Rectal smooth muscle tissue (tissue), 1 donor: ENCODE results near the gene ARID5B.

Experiments
- H3K27ac ChIP-seq: one replicate; pipeline ENCODE4 v1.7.0; 2013; ENCODE audit warnings: low read depth, low read length, inconsistent platforms
- H3K27me3 ChIP-seq: one replicate; pipeline ENCODE4 v1.7.0; 2013; ENCODE audit warnings: low read length; ENCODE audit not compliant: control insufficient read depth, insufficient read depth
- H3K36me3 ChIP-seq: one replicate; pipeline ENCODE4 v1.7.0; 2013; ENCODE audit warnings: low read length; ENCODE audit not compliant: control insufficient read depth, insufficient read depth
- H3K4me1 ChIP-seq: one replicate; pipeline ENCODE4 v1.7.0; 2013; ENCODE audit warnings: low read length; ENCODE audit not compliant: control insufficient read depth, insufficient read depth
- H3K4me3 ChIP-seq: one replicate; pipeline ENCODE4 v1.7.0; 2013; ENCODE audit warnings: low read length
- H3K9ac ChIP-seq: one replicate; pipeline ENCODE4 v1.7.0; 2013; ENCODE audit warnings: low read length

Gene ARID5B

DNA sequence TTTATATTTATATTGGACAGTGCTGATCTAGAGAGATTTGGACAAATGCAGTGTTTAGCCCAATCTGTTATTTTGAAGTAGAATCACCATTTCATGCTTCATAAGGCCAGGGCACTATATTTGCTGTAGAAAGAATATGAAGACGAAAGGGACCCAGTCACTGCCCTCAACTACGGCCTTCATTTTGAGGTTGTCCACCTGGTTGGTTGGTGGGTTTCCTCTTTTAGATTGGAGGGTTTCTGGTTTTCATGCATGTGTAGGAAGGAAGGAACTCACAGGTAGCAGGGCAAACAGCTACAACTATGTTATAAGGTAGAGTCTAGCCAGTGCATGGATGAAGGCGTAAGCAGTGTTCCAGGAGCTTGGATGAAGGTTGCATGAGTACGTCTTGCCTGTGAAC, 56.3 kb downstream of the ARID5B start:
- Histone ChIP-seq H3K27ac (no peak overlapping the region), H3K4me1 (no peaks in the 10 kb centered on the region), H3K27me3 (no peaks in the 10 kb centered on the region), H3K9ac (no peak overlapping the region), H3K4me3 (no peak overlapping the region), H3K36me3 (no peaks in the 10 kb centered on the region)

DNA sequence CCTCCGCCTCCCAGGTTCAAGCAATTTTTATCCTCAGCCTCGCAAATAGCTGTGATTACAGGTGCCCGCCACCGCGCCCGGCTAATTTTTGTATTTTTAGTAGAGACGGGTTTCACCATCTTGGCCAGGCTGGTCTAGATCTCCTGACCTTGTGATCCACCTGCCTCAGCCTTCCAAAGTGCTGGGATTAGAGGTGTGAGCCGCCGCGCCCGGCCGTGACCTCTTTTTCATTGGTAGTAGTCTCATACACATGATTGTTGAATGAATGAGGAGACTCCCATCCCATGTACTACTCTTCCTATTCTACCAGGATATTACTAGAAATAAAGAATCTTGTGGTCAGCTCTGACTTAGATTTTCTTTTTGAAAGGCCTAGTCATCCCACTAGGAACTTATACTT, 56.8 kb downstream of the ARID5B start:
- H3K27me3 ChIP-seq: no peaks in the 10 kb centered on the region
- no peak overlapping the region for H3K27ac ChIP-seq
- H3K4me3 ChIP-seq: no peak overlapping the region
- H3K36me3 ChIP-seq: no peaks in the 10 kb centered on the region
- H3K4me1 ChIP-seq: no peaks in the 10 kb centered on the region
- H3K9ac ChIP-seq: no peak overlapping the region

GRCh38 chr10:61958805-61959204, 57.3 kb downstream of the ARID5B start:
- H3K27ac ChIP-seq: no peak overlapping the region
- H3K9ac ChIP-seq: no peak overlapping the region
- no peaks in the 10 kb centered on the region for H3K27me3 ChIP-seq
- H3K4me1 ChIP-seq: no peaks in the 10 kb centered on the region
- no peak overlapping the region for H3K4me3 ChIP-seq
- no peaks in the 10 kb centered on the region for H3K36me3 ChIP-seq

- H3K36me3 ChIP-seq: no peaks in the 10 kb centered on the region
- no peak overlapping the region for H3K4me3 ChIP-seq
- H3K4me1 ChIP-seq: no peaks in the 10 kb centered on the region
- H3K9ac ChIP-seq: no peak overlapping the region
- H3K27ac ChIP-seq: no peak overlapping the region
- no peaks in the 10 kb centered on the region for H3K27me3 ChIP-seq
Observed at GRCh38 chr10:61959814-61960213, 58.3 kb downstream of the ARID5B start.

DNA sequence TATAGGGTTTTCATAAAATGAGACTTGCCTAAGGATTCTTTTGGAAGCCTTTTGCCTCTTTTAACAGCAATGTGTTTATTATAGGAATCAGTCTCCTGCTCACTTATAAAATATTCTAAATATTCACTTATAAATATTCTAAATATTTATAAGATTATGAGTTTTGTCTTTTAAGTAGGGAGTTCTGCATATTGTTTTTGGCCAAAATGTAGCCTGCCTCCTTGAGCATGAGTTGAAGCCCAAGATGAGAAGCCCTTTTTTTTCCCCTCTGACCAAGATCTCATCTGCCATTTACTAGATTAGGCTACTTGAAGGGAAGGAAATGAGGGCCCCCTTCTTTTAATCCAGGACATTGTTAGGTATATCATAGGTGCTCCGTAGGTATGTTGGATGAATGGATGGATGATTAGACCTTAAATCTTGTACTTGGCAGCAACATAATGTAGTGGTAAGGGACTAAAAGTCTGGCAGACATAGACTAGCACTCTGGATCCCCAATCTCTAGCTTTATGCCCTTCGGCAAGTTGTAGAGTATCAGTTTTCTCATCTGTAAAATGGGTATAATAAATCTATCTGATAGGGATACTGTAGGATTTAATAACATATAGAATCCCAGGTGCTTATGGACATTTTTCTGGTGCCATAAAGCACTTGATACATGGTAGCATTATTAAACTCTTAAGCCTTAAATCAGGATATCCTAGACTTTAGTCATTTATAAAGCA, 59.1 kb downstream of the ARID5B start:
- Histone ChIP-seq H3K9ac (no peak overlapping the region), H3K4me1 (no peaks in the 10 kb centered on the region), H3K4me3 (no peak overlapping the region), H3K27me3 (no peaks in the 10 kb centered on the region), H3K27ac (no peak overlapping the region), H3K36me3 (no peaks in the 10 kb centered on the region)

DNA sequence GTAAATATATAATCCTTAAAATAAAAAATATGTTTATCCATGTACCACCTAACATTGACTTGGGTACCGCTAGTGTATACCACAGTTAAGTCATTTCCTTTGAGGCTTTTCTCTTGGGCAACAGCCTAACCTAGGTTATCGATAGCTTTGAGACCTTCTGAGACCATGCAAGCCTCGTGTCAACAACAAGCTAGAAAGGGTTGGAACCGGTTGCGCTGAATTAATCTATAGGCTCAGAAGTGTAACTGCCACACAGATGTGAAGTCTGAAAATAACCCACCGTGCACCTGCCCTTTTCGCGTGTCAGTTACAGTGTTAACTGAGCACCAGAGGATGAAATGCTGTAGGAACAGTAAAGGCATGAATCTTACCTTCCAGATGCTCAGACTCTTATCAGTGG, 59.8 kb downstream of the ARID5B start:
- no peaks in the 10 kb centered on the region for H3K36me3 ChIP-seq
- no peak overlapping the region for H3K4me3 ChIP-seq
- no peaks in the 10 kb centered on the region for H3K4me1 ChIP-seq
- no peaks in the 10 kb centered on the region for H3K27me3 ChIP-seq
- H3K9ac ChIP-seq: no peak overlapping the region
- H3K27ac ChIP-seq: no peak overlapping the region

DNA sequence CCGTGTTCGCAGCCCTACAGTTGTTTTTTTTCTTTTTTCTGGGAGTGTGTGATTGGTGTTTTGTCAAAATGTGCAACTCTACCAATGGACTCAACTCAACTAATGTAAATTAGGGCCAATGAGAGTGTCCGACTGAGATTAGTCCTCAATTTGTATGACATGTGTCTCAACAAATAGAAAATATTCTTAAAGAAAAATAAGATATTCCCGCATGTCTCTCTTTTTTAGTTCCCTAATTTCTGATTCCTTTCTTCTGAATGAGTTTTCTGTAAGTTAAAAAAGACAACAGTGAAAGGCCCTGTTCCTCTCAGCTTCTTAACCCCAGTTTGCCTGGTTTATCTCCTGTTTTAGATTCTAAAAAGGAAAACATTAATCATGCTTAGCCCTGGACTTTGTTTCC, 61.5 kb downstream of the ARID5B start:
- H3K4me1 ChIP-seq: no peaks in the 10 kb centered on the region
- H3K4me3 ChIP-seq: no peak overlapping the region
- no peak overlapping the region for H3K27ac ChIP-seq
- no peaks in the 10 kb centered on the region for H3K27me3 ChIP-seq
- H3K36me3 ChIP-seq: no peaks in the 10 kb centered on the region
- no peak overlapping the region for H3K9ac ChIP-seq

GRCh38 chr10:61963669-61964058, 62.2 kb downstream of the ARID5B start:
- Histone ChIP-seq H3K4me1 (no peaks in the 10 kb centered on the region), H3K4me3 (no peak overlapping the region), H3K36me3 (no peaks in the 10 kb centered on the region), H3K9ac (no peak overlapping the region), H3K27me3 (no peaks in the 10 kb centered on the region), H3K27ac (peak overlapping the region; percentile 18)

DNA sequence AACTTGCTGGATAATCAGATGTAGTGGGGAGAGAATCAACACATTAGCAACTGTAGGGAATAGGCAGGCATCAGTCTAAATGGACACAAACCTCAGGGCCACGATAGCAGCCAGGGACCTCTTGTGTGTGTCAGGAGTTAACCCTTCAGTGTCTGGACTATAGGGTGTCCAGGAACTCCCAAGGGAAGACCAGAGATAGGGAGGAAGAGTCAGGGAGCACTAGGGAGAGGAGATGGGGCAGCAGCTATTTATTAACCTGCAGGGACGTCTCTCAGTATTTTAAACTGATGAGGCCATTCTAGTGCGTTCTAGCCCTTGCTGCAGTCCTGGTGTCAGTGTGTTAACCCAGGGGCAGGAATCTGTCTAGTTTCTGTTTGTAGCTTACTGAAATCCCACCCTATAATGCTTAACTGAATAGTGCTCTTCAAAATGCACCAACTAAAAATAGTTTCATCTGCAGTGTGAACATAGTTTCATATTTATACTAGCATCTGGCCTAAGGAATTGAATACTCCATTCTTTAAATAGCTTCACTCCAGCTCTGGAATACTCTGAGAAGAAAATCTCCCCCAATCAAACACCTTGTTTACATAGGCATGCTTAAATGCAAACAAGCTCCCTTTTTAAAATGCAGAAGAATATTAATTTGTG, 62.7 kb downstream of the ARID5B start:
- no peaks in the 10 kb centered on the region for H3K36me3 ChIP-seq
- H3K27ac ChIP-seq: peak overlapping the region; percentile 18
- H3K9ac ChIP-seq: no peak overlapping the region
- no peak overlapping the region for H3K4me3 ChIP-seq
- no peaks in the 10 kb centered on the region for H3K27me3 ChIP-seq
- H3K4me1 ChIP-seq: no peaks in the 10 kb centered on the region

GRCh38 chr10:61964949-61965702, 63.6 kb downstream of the ARID5B start:
- Histone ChIP-seq H3K36me3 (no peaks in the 10 kb centered on the region), H3K27ac (no peak overlapping the region), H3K4me1 (peaks cover 3% of the 10 kb centered on the region), H3K27me3 (no peaks in the 10 kb centered on the region), H3K9ac (no peak overlapping the region), H3K4me3 (no peak overlapping the region)

DNA sequence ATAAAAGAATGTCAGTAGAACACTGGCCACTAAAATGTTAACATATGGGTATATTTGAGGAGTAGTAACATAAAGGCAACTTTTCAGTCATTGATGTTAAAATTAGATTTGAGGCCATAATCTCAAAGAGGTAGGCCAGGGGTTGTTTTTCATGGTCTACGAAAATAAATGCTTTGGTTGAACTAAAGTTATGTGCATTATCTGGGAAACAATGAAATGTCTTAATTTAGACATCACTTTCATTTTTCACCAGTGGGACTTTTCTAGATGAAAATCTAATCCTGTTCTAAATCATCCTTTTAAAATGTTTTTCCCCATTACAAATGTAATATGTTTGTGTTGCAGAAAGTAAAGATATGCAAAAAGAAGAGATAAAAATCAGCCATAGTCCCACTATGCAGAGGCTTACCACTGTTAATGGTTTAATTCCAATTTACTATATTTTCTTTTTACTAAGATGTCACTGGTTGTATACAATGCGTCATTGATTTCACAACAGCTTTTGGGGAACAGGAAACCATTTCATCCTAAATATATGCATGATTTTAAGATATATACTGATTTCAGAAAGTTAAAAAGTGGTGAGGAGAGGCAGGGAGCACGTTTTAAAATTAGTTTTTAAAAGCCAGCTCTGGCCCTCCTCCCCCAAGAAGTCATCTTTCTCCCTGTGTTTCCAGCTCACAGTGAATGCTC, 64.3 kb downstream of the ARID5B start:
- H3K4me3 ChIP-seq: no peak overlapping the region
- H3K27me3 ChIP-seq: no peaks in the 10 kb centered on the region
- no peaks in the 10 kb centered on the region for H3K36me3 ChIP-seq
- H3K9ac ChIP-seq: no peak overlapping the region
- H3K27ac ChIP-seq: no peak overlapping the region
- peaks cover 10% of the 10 kb centered on the region for H3K4me1 ChIP-seq

- Histone ChIP-seq H3K9ac (no peak overlapping the region), H3K27me3 (no peaks in the 10 kb centered on the region), H3K36me3 (no peaks in the 10 kb centered on the region), H3K4me3 (no peak overlapping the region), H3K4me1 (peaks cover 10% of the 10 kb centered on the region), H3K27ac (no peak overlapping the region)
Observed at GRCh38 chr10:61967298-61967697, 65.8 kb downstream of the ARID5B start.
